ENCODE measurements around the gene SCAF8.
"Not testable (repeated sequence)": the region's sequence is repeated elsewhere in the genome, so short reads cannot be mapped to it uniquely, and the experiment has no call there.

SCAF8 gene, protein sequence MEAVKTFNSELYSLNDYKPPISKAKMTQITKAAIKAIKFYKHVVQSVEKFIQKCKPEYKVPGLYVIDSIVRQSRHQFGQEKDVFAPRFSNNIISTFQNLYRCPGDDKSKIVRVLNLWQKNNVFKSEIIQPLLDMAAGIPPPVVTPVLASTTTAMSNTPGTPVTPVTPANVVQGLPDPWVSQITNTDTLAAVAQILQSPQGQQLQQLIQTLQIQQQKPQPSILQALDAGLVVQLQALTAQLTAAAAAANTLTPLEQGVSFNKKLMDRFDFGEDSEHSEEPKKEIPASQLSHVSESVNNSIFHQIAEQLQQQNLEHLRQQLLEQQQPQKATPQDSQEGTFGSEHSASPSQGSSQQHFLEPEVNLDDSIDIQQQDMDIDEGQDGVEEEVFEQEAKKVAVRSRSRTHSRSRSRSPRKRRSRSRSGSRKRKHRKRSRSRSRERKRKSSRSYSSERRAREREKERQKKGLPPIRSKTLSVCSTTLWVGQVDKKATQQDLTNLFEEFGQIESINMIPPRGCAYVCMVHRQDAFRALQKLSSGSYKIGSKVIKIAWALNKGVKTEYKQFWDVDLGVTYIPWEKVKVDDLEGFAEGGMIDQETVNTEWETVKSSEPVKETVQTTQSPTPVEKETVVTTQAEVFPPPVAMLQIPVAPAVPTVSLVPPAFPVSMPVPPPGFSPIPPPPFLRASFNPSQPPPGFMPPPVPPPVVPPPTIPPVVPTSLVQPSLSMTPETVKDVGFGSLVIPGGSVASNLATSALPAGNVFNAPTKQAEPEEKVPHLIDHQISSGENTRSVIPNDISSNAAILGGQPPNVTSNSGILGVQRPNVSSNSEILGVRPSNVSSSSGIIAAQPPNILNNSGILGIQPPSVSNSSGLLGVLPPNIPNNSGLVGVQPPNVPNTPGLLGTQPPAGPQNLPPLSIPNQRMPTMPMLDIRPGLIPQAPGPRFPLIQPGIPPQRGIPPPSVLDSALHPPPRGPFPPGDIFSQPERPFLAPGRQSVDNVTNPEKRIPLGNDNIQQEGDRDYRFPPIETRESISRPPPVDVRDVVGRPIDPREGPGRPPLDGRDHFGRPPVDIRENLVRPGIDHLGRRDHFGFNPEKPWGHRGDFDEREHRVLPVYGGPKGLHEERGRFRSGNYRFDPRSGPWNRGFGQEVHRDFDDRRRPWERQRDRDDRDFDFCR (N-terminal part only)
- 142 to 178 (median 152) reads per million in 4 experiments for total RNA-seq

DNA sequence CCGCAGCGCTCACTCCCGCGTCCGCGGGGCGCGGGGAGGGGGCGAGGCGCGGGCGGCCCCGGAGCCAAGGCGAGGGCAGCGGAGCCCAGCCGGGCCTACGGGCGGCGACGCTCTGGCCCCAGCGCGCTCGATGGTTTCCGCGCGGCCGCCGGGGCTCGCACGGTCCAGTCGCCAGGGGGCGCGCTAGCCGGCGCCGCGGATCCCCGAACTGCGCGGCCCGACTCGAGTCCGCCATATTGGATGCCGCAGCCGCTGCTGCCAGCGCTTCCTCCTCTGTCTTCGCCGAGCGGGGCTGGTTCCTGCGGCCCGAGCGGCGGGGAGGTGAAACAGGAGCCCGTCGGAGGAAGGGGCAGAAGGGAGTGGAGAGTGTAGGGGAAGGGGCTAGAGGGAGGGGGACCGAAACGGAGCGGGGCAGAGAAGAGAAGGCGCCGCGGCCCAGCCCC, at the start of gene SCAF8:
Gene SCAF8, plus strand, starts transcription at position 234 of the 443 bp plus-strand sequence. CDS start 485 bp downstream, outside the sequence.
- peak; percentile 75 for DNase-seq

DNA sequence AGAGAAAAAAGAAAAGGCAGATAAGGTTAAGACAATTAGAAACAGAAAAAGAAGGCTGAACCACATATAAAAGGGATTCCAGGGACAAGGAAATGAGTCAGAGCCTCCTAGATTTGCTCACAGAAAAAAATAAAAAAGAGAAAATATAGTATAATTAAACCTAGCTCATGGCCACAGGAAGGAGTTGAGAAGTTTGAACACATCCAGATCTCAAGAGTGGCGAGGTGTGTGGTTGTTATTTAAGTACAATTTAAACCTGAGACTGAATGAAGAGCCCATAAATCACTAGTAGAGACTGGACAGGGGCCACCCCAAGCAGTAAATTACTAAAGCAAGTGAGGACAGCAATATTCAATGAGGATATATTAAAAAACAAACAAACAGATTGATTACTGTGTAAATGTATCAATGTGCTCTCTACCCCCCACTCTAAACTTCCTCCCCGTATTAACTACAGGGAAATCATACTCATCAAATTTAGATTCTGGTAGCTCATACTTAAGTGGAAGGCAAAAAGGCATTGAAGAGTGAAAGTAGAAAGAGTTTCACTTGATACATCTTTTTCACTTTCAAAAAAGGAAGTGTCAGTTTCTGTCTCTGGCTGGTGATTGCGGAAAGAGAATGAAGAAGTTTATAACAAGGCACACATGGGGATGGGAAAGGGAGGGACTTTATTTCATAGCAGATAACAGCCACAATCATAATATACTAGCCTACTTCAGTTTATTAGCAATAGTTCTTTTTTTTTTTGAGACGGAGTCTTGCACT, 49.3 kb upstream of the SCAF8 start:
- no peak for DNase-seq

DNA sequence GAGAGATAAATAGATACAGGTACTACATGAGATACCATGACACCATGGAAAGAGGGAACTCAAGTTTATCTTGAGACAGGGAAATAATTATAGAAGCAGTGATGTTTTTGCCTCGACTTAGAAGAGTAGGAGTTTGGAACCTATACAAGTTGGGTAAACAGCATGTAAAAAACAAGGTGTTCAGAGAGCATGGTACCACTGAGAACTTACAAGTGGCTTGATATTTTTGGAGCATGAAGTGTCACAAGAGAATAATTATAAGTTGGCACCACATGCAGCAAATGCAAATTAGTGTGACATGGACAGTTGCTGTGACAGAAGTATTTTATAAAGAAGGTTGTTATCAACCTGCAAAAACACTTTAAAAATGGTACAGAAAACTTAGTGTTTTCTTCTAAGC, 47.1 kb upstream of the SCAF8 start:
- no peak for DNase-seq

DNA sequence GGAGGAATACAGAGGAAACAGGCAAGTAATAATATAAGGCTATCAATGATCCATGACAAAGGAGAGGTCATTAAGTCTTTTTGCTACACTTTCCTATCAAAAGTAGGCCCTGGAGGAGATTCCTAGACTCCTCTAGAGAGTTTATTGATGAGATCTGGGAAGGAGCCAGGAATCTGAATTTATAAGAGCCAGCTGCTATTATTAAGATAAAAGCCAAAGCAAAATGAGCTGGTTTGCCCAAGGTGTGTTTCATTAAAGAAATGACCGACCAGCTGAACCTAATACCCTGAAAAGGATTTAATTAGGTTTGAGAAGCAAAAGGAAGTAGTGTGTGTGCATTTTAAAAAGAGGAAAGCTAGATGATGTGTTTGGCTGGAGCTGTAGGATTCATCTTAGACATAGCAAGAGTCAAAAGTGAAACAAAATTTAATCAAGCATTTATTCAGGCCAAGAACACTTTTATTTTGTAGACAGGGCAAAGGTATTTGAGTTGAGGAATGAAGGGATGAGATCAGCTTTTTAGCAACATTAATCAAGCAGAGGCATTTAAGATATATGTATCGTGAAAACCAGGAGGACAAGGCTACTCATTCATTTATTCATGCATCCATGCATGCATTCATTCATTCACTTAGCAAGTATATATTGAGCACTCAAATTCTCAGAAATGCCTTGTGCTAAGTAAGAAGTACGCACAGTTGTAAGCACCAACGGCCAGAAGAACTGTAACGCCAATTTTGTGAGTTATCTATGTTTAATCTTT, 43.5 kb upstream of the SCAF8 start:
- no peak for DNase-seq

DNA sequence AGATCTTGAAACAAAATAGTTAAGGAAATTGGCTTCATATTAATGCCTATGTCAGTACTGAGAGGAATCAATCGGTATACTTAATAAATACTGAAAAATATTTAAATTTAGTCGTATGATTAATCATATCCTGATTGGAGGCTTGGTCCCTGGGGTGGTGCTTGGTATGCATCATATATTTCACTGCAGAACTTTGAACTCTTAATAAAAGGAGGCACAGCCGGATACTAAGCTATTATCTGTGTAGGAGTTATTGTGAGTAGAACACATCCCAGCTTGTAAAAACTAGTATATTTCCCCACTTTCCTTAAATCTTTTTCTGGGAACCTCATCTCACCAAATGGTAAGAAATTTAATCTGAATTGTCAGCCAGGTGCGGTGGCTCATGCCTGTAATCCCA, 42.4 kb upstream of the SCAF8 start:
- no peak for DNase-seq

DNA sequence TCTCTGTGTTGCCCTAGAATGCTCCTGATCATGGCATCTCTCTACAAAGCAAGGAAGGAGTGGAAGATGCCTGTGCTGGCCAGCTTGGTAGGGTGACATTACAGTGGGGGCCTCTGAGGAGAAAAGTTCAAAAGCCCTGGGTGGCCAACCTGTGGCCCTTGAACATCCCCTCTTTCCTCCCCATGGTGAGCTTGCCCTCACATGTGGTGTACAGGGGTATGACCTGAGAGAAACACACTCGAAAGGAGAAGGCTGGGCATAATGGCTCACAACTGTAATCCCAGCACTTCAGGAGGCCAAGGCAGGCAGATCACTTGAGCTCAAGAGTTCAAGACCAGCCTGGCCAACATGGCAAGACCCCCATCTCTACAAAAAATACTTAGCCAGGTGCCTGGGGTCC, 36.6 kb upstream of the SCAF8 start:
- DNase-seq: no peak

DNA sequence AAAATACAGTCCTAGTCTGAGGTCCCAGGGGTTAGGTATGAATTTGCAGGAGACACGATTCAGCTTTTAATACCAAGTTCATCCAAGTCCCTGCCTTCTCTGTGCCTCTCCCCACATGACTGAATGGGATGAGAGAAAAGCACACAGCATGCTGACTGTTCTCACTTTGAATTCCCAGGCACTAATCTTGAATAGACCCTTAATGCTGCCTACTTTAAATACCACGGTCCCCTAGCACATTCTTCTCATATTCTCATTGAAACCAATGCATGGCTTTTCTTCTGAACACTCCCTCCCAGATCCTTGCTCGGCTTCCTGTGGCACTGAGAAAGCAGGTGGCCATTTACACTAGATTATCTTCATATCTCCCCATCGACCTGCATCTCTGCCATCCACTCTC, 30.1 kb upstream of the SCAF8 start:
- no peak for DNase-seq

DNA sequence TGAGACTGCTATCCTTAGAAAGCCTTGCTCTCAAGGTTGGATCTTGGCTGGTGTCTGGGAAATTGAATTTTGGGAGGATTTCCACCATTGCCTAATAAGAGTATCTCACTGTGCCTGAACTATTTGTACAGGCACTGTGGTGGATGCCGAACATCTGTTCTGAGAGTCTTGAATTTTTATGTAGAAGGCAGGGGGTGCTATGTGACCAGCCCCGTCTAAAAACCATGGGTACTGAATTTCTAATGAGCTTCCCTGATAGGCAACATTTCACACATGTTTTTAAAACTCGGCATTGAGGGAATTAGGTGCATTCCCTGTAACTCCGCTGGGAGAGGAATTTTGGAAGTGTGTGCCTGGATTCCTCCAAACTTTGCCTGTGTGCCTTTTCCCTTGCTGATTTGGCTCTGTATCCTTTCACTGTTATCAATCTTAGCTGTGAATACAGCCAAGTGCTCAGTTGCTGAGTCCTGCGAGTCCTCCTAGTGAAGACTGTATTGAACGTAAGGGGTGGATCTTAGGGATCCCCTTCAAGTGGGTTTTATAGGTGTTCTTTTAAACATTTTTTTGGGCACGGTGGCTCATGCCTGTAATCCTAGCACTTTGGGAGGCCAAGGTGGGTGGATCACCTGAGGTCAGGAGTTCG, 27.6 kb upstream of the SCAF8 start:
- no peak for DNase-seq

DNA sequence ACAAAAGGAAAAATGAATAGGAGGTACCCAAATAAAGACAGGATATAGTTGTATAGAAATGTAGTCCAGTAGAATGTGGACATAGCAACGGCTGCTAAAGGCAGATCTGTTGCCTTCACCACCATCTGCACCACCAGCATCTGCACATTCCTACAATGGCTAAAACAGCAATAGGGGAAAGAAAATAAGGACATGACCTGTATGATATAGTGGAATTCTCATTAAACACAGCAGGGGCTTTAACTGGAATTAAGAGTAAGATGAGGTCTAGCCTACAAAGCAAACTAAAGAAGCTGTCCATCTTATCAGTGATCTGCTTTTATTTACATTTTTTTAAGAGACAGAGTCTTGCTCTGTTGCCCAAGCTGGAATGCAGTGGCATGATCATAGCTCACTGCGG, 26.8 kb upstream of the SCAF8 start:
- no peak for DNase-seq

DNA sequence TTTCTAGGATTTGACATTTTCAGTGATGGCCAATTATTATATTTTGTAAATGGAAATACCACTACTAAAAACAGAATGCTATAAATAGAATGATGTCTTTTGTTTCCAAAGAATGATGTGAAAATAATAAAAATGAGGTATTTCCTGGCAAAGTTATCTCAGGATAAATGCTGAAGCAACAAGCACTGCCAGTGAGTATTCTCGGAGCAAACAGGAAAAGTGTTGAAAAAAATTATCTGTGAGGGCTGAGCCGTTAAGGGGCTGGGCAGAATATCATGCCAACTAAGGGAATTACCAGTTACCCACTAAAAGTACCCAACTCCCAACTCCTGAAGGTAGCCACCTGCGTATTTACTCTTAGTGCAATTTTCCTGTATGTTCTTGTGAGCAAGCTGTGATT, 23.6 kb upstream of the SCAF8 start:
- no peak for DNase-seq

DNA sequence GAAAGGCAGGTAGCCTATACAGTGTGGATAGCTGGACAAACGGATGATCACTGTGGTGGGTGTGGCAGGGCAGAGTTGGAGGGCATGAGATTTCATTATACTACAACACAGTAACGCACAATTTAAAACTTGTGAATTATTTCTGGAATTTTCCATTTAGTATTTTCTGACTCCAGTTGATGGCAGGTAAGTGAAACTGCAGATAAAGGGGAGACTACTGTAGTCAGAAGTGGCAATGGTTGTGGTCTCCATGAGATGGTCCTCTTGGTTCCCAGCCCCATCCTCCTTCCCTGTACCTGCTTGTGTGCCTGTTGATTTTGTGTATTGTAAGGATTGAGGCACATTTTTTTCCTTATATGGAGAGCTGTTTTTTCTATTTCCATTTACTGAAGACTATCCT, 22.5 kb upstream of the SCAF8 start:
- DNase-seq: no peak

DNA sequence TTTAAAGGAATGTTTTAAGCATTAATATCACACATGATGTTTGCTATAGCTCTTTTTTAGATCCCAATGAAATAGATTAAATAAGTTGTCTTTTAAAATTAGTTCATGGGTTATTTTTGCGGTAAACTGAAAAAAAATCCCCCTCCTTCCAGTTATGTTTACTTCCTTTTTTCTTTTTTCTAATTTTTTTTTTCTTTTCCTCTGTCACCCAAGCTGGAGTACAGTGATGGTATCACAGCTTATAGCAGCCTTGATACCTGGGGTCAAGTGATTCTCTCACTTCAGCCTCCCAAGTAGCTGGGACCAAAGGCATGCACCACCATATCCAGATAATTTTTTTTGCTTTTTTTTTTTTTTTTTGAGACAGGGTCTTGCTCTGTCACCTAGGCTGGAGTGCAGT, 17.8 kb upstream of the SCAF8 start:
- no peak for DNase-seq

DNA sequence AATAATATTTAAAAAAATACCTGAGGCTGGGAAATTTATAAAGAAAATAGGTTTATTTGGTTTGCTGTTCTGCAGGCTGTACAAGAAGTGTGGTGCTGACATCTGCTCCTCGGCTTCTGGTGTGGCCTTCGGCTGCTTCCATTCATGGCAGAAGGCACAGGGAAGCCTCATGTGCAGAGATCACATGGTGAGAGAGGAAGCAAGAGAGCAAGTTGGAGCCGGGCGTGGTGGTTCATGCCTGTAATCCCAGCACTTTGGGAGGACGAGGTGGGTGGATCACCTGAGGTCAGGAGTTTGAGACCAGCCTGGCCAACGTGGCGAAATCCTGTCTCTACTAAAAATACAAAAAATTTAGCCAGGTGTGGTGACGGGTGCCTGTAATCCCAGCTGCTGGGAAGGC, 16.9 kb upstream of the SCAF8 start:
- not testable (repeated sequence) for DNase-seq

DNA sequence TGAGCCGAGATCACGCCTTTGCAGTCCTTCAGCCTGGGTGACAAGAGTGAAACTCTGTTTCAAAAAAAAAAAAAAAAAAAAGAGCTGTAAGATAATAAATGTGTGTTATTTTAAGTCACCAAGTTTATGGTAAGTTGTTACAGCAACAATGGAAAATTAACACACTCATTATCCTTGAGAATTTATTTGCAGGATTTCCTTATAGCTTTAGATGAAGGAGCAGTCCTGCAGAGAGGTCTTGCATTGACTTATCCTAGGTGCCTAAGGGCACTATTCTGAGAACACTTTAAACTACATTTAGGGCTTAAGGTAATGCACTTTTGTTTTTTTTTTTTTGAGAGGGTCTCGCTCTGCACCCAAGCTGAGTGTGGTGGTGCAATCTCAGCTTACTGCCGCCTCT, 13.8 kb upstream of the SCAF8 start:
- no peak for DNase-seq

DNA sequence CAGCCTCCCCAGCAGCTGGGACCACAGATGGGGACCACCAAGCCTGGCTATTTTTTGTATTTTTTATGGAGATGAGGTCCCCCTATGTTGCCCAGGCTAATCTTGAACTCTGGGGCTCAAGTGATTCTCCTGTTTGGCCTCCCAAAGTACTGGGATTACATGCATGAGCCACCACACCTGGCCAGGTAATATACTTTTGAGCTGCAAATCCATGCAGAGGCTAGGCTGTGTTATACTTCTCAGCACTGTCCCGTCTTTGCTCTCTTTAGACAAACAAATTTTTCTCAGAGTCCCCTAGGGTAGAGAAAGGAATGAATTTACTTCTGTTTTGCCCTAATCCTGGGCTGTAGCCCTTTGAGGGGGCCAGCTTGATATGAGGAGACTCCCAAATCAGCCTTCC, 13.4 kb upstream of the SCAF8 start:
- DNase-seq: no peak

DNA sequence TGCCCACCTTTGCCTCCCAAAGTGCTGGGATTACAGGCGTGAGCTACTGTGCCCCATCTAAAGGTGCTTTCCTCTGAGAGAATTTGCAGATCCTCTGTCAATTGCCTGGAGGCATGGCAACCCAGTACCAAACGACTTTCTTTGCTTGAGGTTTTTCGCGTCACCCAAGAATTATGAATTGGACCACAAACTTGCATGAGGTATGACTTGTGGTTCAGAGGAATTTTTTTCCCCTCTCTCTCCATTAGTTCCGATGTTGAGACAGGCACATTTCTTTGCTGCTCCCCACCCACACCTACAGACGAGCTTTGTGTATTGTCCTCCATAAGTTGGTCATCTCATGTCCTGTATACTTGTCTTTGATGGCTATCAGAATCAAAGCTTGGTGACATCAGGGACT, 11.8 kb upstream of the SCAF8 start:
- DNase-seq: no peak

DNA sequence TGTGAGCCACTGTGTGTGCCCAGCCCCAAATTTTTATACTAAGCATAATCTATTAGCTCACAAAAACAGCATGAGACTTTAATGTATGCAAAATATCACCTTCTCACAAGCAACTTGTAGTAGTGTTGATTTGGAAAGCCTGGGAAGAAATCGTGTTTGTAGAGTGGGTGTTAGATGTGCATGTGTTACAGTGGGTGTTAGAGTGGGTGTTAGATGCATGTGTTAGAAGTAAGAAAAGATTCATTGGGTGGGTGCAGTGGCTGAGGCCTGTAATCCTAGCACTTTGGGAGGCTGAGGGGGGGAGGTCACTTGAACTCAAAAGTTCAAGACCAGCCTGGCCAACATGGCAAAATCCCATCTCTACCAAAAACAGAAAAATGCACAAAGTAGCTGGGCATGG, 6.3 kb upstream of the SCAF8 start:
- no peak for DNase-seq

DNA sequence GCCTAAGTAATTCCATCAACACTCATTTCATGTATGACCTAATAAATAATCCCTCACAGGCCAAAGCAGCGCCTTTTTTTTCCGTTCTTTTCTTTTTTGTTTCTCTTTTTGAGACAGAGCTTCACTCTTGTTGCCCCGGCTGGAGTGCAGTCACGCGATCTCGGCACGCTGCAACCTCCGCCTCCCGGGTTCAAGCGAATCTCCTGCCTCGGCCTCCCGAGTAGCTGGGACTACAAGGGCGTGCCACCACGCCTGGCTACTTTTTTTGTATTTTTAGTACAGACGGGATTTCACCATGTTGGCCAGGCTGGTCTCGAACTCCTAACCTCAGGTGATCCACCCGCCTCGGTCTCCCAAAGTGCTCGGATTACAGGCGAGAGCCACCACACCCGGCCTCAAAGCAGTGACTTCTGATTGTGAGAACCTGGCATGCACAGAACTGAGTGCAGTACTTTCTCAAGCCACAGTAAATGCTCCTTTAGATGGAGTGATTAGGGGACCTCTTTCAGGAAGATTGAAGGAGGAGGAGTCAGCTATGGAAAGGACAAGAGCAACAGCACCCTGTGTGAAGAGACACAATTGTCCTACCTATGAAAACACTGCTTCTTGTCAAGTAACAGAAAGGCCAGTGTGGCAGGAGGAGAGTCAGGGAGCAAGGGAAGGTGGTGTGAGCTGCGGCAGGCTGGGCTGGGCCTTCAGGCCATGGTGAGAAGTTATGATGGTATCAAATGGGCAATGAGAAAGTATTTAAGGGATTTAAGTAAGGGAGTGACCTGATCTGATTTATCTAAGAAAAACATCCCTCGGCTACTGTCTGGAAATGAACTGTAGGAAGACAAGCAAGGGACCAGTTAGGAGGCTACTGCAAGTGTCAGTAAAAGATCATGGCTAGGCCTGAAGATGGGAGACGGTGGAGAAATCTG, 1.7 kb upstream of the SCAF8 start:
- no peak for DNase-seq

DNA sequence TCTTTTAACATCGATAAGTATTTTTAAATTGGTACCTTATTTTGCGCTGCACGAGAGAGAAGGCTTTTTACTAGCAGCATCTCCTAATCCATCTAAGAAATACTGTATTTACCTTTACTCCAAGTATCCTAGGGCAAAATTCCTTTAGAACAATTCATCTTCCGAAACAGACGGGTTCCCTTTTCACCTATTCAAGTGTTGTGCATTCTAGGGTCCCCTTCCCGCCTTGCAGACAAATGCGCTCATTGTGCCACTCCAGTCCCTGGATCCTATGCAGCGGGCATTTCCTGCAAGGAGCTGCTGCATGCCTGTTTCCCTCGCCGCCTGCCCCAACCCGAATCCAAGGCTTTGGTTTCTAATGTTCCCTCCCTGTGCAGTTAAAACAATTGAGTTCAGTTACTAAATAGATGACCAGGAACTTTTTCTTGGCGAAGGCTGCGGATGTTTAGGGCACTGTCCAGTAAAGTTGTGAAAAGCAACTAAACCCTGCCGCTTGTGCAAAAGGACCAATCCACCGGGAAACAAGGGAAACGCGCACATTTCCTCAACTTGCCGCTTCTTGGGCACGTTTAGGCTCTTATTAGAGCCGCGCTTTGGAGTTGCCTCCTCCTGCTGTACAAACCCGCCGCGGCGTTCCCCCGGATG, 556 bp upstream of the SCAF8 start:
- DNase-seq: no peak

Data from effector CD8-positive, alpha-beta T cell (primary cell).